Measurements from ENCODE around the gene CNPY1. TPM values are rescaled to one million over a fixed set of nuclear protein-coding genes. Genes with fewer than 3 reads are reported as not detected.

Gene CNPY1
- total RNA-seq, 8 experiments from 2014 or later: 0.17 to 0.46 (median 0.28) TPM; not detected in 5

DNA sequence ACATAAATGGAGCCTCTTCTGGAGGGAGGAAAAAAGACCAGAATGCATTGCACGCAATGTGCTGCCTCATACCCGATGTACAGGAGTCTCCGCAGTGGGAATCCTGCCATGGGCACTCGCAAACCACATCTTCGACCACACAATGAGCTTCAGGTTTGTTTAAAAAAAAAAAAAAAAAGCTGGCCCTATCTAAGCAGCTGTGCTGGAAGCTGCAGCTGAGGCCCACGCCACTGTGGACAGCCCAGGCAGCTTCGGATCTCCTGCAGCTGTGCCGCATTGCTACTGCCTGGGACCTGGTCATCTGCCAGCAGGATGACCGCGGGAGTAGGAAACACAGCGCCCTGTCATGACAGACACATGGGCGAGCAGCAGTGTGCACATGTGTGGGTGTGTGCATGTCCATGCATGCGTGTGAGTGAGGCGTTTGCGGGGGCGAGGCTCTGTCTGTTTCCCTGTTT, 62.5 kb downstream of the CNPY1 start:
- in situ Hi-C loops (cut with MboI; ENCODE audit: low pct_unique_long_range_greater_than_20kb in 2 of 9, low sequenced_read_pairs in 9 of 9, unreplicated experiment in 9 of 9): no loop called here
- peak in 7 of 8 experiments; percentile 58 to 96 (median 90) for ATAC-seq (replicated peaks in 6 of 8)

DNA sequence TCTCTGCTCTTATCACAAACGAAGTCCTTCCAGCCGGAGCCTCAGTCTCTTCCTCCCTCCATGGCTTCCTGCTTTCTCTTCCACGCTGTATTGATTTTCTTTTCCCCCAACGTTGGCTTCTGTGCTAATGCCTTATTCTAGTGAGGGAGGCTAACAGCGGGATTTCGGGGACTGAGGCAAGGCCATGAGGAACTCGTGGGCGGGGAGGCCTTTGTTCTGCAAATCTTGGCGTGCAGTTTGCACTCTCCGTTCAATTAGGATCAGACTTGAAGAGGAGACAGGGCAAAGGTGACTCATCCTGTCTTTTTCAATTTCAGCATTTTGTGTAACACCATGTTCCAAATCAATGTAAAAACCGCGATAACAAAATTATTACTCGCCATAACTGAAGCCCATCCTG, 63.1 kb downstream of the CNPY1 start:
- 6 to 40% (median 21%) methylated on average over 2 to 12 of the region's 13 CpGs; no CpG with 5 or more reads in 1 of the 10 experiments for WGBS, 10 experiments
- in situ Hi-C loops (cut with MboI; ENCODE audit: low pct_unique_long_range_greater_than_20kb in 2 of 9, low sequenced_read_pairs in 9 of 9, unreplicated experiment in 9 of 9): no loop called here
- no peak overlapping the region for H3K27ac ChIP-seq
- H3K4me3 ChIP-seq: no peak overlapping the region
- H3K4me1 ChIP-seq (replicated peaks in 1 of 2): peaks cover 8 to 15% of the 10 kb centered on the region in 2 donors
- peak in 3 of 8 experiments; percentile 19 to 40 (median 24) for ATAC-seq (replicated peaks in 6 of 8)

More for the DNA sequence above, 62.5 kb downstream of the CNPY1 start:
- H3K4me1 ChIP-seq (replicated peaks in 1 of 2): peaks cover 8 to 15% of the 10 kb centered on the region in 2 donors
- 13 to 80% (median 40%) methylated on average over 1 to 8 of the region's 16 CpGs; no CpG with 5 or more reads in 2 of the 10 experiments for WGBS, 10 experiments
- H3K4me3 ChIP-seq: no peak overlapping the region
- H3K27ac ChIP-seq: no peak overlapping the region

- peaks cover 8 to 15% of the 10 kb centered on the region in 2 donors for H3K4me1 ChIP-seq (replicated peaks in 1 of 2)
- H3K27ac ChIP-seq: no peak overlapping the region
- ATAC-seq (replicated peaks in 6 of 8): peak in 1 of 8 experiments; percentile 47
- in situ Hi-C loops (cut with MboI; ENCODE audit: low pct_unique_long_range_greater_than_20kb in 2 of 9, low sequenced_read_pairs in 9 of 9, unreplicated experiment in 9 of 9): no loop called here
- WGBS, 10 experiments: 11 to 77% (median 52%) methylated on average over 1 to 12 of the region's 17 CpGs; no CpG with 5 or more reads in 2 of the 10 experiments
- no peak overlapping the region for H3K4me3 ChIP-seq
These were observed 63.7 kb downstream of the CNPY1 start for GRCh38 chr7:155482511-155483183.

DNA sequence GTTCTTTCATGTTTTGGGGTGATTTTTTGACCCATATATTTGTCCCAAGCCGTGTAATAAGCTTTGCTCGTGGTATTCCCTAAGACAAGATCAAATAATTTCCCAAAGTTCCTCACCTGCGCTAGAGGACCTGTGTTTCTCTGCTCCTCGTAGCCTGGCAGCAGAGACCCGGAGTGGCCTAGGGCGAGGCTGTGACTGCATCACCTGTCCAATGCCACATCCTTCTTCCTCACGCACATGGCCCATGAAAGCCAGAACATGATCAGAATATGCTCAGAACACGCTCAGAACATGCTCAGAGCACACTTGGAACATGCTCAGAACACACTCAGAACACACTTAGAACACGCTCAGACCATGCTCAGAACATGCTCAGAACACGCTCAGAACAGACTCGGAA, 64.6 kb downstream of the CNPY1 start:
- 43 to 100% (median 85%) methylated on average over 2 to 10 of the region's 11 CpGs; no CpG with 5 or more reads in 2 of the 10 experiments for WGBS, 10 experiments
- Histone ChIP-seq H3K27ac (no peak overlapping the region), H3K4me1 (replicated peaks in 1 of 2) (peaks cover 8 to 15% of the 10 kb centered on the region in 2 donors), H3K4me3 (no peak overlapping the region)
- ATAC-seq (replicated peaks in 6 of 8): no peak
- in situ Hi-C loops (cut with MboI; ENCODE audit: low pct_unique_long_range_greater_than_20kb in 2 of 9, low sequenced_read_pairs in 9 of 9, unreplicated experiment in 9 of 9): no loop called here

DNA sequence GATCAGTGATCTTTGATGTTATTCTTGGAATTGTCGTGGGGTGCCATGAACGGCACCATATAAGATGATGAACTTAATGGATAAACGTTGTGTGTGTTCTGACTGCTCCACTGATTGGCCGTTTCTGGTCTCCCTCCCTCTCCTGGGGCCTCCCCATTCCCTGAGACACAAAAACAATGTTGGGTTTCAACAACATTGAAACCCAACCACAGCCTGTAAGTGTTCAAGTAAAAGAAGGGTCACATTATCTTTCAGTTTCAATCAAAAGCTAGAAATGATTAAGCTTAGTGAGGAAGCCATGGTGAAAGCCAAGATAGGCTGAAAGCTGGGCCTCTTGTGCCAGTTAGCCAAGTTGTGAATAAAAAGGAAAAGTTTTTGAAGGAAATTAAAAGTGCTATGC, 68.9 kb downstream of the CNPY1 start:
- no peak for ATAC-seq (replicated peaks in 6 of 8)
- in situ Hi-C loops (cut with MboI; ENCODE audit: low pct_unique_long_range_greater_than_20kb in 2 of 9, low sequenced_read_pairs in 9 of 9, unreplicated experiment in 9 of 9): no loop called here
- WGBS, 10 experiments: 18 to 69% (median 48%) methylated on average over 2 to 4 of the region's 4 CpGs; no CpG with 5 or more reads in 3 of the 10 experiments
- Histone ChIP-seq H3K4me3 (no peak overlapping the region), H3K4me1 (replicated peaks in 1 of 2) (peaks cover 0 to 5% of the 10 kb centered on the region in 2 donors), H3K27ac (no peak overlapping the region)

- in situ Hi-C loops (cut with MboI; ENCODE audit: low pct_unique_long_range_greater_than_20kb in 2 of 9, low sequenced_read_pairs in 9 of 9, unreplicated experiment in 9 of 9): no loop called here
- ATAC-seq (replicated peaks in 6 of 8): peak in 5 of 8 experiments; percentile 5 to 35 (median 14)
- Histone ChIP-seq H3K27ac (no peak overlapping the region), H3K4me3 (no peak overlapping the region), H3K4me1 (replicated peaks in 1 of 2) (peaks cover 3 to 16% of the 10 kb centered on the region in 2 donors)
- 5 to 45% (median 28%) methylated on average over 4 to 7 of the region's 11 CpGs; no CpG with 5 or more reads in 5 of the 10 experiments for WGBS, 10 experiments
These were observed 74.6 kb downstream of the CNPY1 start for GRCh38 chr7:155471718-155472117.

- peak overlapping the region in 1 of 5 donors; percentile 9 for H3K4me3 ChIP-seq
- WGBS, 10 experiments: 5 to 11% (median 8%) methylated on average over 2 to 14 of the region's 24 CpGs; no CpG with 5 or more reads in 2 of the 10 experiments
These were observed 75.4 kb downstream of the CNPY1 start for GRCh38 chr7:155470686-155471638.

GRCh38 chr7:155470186-155470487, 76.2 kb downstream of the CNPY1 start:
- WGBS, 10 experiments: 0 to 60% (median 23%) methylated on average over 1 to 7 of the region's 8 CpGs; no CpG with 5 or more reads in 1 of the 10 experiments
- in situ Hi-C loops (cut with MboI; ENCODE audit: low pct_unique_long_range_greater_than_20kb in 2 of 9, low sequenced_read_pairs in 9 of 9, unreplicated experiment in 9 of 9): no loop called here
- peaks cover 3 to 22% of the 10 kb centered on the region in 2 donors for H3K4me1 ChIP-seq (replicated peaks in 1 of 2)
- ATAC-seq (replicated peaks in 6 of 8): no peak
- no peak overlapping the region for H3K27ac ChIP-seq
- H3K4me3 ChIP-seq: no peak overlapping the region

More at GRCh38 chr7:155470686-155471638, 75.4 kb downstream of the CNPY1 start:
- ATAC-seq (replicated peaks in 6 of 8): peak in 7 of 8 experiments; percentile 50 to 73 (median 61)
- H3K27ac ChIP-seq: no peak overlapping the region
- in situ Hi-C loops (cut with MboI; ENCODE audit: low pct_unique_long_range_greater_than_20kb in 2 of 9, low sequenced_read_pairs in 9 of 9, unreplicated experiment in 9 of 9): no loop called here
- H3K4me1 ChIP-seq (replicated peaks in 1 of 2): peaks cover 3 to 22% of the 10 kb centered on the region in 2 donors

DNA sequence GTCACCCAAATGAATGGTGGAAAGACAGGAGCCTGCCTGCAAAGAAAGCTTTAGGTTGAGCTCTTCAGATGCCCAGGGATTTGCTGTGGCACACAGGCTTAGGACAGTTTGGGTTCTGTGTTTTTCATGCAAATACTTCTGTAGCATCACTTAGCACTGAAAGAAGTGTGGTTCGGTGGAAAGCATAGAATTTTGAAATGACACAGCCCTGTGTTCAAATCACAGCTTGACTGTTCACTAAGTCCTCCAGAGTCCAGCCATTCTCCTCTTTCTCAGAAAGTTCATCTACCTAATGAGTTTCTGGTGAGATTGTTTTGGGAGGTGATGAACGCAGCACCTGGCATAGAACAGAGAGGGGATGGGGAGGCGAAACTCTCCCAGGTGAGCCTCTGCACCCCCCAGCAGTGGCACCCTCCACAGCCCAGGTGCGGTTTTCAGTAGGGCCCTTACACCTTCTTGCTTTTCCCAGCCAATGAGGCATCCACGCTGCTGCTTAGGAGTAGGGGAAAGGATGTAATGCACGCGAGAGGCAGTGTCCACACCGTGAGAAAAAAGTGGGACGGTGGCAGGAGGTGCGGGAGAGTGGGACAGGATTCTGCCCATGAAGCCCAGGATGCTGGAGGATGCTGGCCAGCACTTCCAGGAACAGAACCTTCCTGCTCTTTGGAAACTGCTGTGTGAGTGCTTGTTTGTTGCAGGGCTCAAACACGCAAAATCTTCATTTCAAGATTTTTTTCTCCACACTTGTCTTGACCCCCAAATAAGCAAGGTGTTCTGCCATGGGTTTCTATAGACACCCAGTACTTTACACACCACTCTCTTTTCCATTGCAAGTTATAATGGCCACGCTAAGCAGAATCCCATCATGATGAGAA, 76.8 kb downstream of the CNPY1 start:
- Histone ChIP-seq H3K27ac (no peak overlapping the region), H3K4me1 (replicated peaks in 1 of 2) (peaks cover 3 to 22% of the 10 kb centered on the region in 2 donors), H3K4me3 (no peak overlapping the region)
- ATAC-seq (replicated peaks in 6 of 8): no peak
- in situ Hi-C loops (cut with MboI; ENCODE audit: low pct_unique_long_range_greater_than_20kb in 2 of 9, low sequenced_read_pairs in 9 of 9, unreplicated experiment in 9 of 9): no loop called here
- 0 to 28% (median 14%) methylated on average over 1 to 9 of the region's 12 CpGs; no CpG with 5 or more reads in 1 of the 10 experiments for WGBS, 10 experiments

GRCh38 chr7:155468785-155469148, 77.6 kb downstream of the CNPY1 start:
- peaks cover 3 to 22% of the 10 kb centered on the region in 2 donors for H3K4me1 ChIP-seq (replicated peaks in 1 of 2)
- in situ Hi-C loops (cut with MboI; ENCODE audit: low pct_unique_long_range_greater_than_20kb in 2 of 9, low sequenced_read_pairs in 9 of 9, unreplicated experiment in 9 of 9): no loop called here
- WGBS, 10 experiments: 0 to 30% (median 7%) methylated on average over 2 to 9 of the region's 10 CpGs; no CpG with 5 or more reads in 3 of the 10 experiments

GRCh38 chr7:155467846-155468784, 78.2 kb downstream of the CNPY1 start:
- in situ Hi-C loops (cut with MboI; ENCODE audit: low pct_unique_long_range_greater_than_20kb in 2 of 9, low sequenced_read_pairs in 9 of 9, unreplicated experiment in 9 of 9): no loop called here
- H3K27ac ChIP-seq: no peak overlapping the region
- H3K4me3 ChIP-seq: peak overlapping the region in 3 of 5 donors; percentile 11 to 14 (median 11)
- WGBS, 10 experiments: 0 to 2% (median 0%) methylated on average over 1 to 14 of the region's 70 CpGs; no CpG with 5 or more reads in 5 of the 10 experiments
- peaks cover 3 to 21% of the 10 kb centered on the region in 2 donors for H3K4me1 ChIP-seq (replicated peaks in 1 of 2)
- ATAC-seq (replicated peaks in 6 of 8): peak in 6 of 8 experiments; percentile 10 to 43 (median 22)

More at GRCh38 chr7:155468785-155469148, 77.6 kb downstream of the CNPY1 start:
- Histone ChIP-seq H3K27ac (no peak overlapping the region), H3K4me3 (no peak overlapping the region)
- no peak for ATAC-seq (replicated peaks in 6 of 8)

All from motor neuron (in vitro differentiated cells).